HG03045 (cell line): ENCODE data around the gene TARBP2.
"Not testable (repeated sequence)": the region's sequence is repeated elsewhere in the genome, so short reads cannot be mapped to it uniquely, and the experiment has no call there.

Experiments used
- ATAC-seq: cut with Tn5 transposase; IDR thresholded peaks from one replicate; pipeline ENCODE4 v1.9.1; 2021; ENCODE audit warnings: mild to moderate bottlenecking, moderate library complexity; ENCODE audit not compliant: unreplicated experiment

The TARBP2 gene

DNA sequence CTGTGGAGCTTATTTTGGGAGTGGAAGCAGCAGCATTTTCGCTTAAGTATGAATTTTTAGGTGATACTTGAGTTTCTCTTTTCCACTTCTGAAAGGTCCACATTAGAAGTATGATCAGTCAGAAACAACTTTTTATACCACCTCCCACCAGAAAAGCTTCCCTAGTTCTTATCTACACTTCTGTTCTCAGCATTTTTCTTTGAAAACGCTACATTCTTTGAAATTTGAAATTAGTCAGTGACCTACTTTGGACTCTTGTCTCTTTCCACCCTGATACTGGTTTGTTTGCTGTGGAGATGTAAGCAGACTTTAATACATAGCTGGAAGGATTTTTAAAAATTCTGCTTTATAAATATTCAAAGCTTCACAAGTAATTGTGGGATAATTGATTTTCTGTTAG is 27.0 kb upstream of the TARBP2 start:
- ATAC-seq = no peak

DNA sequence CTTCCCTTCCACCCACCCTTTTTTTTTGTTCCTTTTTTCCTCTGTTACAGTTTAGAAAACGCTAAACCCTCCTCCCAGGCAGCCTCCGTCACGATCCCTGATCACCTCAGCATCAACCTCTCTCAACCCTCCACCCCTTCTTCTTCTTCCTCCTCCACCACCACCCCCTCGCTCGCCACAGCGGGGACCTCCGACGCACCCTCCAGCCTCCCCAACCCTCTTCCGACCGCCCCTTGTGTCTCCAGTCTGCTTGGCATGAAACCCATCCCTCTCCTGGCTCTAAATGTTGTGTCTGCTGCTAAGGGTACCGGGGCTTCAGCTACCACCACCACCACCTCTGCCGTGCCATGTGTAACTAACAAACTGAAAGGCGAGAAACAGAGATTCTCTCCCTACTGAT is 26.3 kb upstream of the TARBP2 start:
- ATAC-seq = no peak

DNA sequence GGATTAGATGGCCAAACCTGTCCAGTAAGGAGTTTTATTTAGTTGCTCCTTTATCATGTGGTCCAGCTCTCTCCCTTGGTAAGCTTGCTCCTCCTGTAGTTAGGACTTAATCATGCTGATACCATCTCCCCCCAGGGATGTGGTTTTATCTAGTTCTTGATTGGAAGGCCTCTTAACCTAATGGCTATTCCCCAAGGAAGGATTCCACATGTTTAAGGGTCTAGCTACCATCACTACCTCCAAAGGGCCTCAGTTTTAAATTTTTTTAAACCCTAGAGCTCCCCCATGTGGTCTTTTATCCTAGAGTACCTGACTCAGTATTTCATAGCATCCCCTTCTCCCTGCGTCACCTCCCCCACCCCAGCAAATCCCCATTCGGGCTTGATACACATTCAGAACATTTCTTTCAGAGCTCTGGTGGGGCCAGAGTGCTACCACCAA is 24.3 kb upstream of the TARBP2 start:
- no peak for ATAC-seq

DNA sequence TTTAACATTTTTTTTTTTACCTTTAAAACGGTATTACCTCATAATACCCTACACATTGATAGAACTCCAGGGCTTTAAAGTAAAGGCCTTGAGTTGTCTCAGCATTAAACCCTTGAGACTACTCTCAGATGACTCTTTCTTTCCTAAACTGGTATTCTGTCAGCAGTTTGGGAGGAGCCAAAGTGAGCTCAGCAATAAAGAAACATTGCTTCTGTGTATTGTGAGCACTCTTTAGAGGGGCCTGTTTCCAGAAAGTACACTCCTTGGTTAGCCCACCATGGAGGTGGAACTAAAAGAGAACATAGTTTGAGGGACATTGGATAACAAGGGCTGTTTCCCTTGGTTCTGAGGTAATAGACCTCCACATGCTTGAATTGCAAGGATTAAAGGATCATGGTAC is 22.2 kb upstream of the TARBP2 start:
- ATAC-seq = no peak

DNA sequence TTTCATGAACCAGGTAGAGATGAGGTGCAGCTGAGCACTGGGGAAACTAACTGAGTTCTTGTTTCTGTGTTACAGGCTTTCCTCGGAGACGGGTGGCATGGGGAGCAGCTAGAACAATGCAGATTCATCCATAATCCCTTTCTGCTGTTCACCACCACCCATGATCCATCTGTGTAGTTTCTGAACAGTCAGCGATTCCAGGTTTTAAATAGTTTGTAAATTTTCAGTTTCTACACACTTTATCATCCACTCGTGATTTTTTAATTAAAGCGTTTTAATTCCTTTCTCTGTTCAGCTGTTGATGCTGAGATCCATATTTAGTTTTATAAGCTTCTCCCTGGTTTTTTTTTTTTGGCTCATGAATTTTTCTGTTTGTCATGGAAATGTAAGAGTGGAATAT is 21.8 kb upstream of the TARBP2 start:
- no peak for ATAC-seq

DNA sequence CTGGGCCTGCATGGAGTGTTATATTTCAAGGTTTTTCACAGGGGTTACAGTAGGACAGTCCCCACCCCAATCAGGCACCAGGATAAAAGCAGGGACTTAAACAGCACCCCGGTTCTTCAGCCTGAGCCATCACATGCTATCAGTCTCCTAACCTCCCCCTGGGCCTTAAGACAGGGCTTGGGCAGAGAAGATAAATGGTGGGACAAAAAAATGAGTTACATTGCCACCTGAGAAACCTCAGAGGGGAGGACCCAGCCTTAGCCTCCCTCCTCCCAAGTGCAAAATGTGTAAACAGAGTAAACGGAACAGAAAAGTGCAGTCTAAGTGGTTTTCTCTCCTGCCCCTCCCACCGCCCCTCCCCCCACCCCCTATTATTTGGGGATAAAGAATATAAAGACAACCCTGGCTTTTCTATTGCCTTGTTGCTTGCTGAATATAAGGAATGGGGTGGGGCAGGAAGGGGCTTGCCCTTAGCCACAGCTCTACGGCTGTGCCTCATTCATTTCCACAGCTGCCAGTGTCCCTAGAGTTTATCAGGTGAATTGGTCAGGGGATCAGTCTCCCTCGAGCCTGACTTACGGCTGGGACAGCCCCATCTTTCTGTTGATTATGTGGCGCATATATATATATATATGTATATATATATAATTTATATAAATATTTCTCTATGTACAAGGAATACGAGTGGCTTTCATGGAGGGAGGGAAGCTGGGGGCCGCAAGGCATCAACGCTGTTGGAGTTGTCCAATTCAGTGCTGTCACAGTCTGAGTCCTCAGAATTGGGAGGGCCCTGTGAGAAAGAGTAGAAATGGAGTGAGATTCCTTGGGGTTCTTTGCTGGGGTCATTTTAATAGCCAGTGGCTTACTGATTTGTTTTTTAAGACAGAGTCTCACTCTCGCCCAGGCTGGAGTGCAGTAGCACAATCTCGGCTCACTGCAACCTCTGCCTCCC is 20.3 kb upstream of the TARBP2 start:
- ATAC-seq = no peak

DNA sequence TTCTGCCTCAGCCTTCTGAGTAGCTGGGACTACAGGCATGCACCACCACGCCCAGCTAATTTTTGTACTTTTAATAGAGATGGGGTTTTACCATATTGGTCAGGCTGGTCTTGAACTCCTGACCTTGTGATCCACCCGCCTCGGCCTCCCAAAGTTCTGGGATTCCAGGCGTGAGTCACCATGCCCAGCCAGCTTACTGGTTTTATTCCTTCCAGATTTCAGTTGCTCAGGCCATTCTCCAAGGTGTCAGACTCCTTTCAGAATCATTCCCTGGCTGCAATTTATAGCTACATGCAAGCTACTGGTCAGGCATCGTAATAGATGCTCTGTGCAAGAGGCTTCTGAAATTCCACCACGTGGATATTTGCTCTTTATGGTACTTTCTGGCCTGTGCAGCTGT is 19.6 kb upstream of the TARBP2 start:
- not testable (repeated sequence) for ATAC-seq

DNA sequence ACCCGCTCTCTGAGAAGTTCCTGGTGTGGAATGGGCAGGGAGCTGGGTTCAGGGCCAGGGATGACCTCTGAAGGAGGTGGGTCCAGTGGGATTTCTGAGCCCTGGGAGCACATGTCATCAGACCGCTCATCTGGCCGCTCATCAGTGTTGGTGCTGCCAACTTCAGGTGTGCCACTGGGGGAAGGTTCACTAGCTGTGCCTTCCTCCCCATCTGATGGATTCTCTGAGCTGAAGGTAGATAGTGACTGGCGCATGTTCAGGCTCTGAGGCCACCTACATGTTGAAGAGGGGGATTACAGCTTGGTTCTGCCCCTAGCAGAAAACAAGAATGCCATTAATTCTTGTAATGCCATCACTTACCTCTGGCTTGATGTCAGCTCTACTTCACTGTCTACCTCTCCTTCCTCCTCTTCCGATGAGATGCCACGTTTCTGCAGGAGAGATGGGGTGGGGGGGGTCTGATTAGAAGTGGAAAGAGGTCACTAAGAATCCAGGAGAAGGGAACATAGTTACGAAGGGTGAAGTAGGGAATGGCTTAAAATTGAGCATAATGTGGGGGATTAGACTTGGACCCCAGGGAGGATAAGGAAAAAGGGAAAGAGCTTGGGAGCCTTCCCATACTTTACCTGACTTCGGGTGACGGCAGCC is 19.0 kb upstream of the TARBP2 start:
- no peak for ATAC-seq

DNA sequence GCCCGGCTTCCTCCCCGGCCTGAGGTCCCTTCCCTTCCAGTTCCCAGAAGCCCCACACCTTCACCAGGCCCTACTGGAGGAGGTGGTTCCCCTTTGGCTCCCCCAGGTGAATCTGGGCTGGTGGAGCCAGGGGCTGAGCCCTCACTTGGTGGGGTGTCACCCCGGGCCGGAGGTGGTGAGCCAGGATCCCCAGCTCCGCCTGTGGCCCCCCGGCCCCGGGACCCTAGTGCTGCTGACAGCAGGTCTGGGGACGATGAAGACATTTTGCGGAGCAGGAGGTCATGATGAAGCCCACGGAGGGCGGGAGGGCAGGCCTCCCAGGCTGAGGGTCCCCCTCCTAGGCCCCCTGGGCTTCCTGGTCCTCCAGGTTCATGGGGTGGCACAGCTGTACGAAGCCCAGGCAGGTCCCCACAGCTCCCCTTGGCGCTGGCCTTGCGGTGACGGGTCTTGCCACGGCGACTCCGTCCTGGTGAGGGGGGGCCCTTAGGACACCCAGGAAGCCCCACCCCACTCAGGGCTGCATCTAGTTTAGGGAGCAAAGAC is 18.4 kb upstream of the TARBP2 start:
- no peak for ATAC-seq

DNA sequence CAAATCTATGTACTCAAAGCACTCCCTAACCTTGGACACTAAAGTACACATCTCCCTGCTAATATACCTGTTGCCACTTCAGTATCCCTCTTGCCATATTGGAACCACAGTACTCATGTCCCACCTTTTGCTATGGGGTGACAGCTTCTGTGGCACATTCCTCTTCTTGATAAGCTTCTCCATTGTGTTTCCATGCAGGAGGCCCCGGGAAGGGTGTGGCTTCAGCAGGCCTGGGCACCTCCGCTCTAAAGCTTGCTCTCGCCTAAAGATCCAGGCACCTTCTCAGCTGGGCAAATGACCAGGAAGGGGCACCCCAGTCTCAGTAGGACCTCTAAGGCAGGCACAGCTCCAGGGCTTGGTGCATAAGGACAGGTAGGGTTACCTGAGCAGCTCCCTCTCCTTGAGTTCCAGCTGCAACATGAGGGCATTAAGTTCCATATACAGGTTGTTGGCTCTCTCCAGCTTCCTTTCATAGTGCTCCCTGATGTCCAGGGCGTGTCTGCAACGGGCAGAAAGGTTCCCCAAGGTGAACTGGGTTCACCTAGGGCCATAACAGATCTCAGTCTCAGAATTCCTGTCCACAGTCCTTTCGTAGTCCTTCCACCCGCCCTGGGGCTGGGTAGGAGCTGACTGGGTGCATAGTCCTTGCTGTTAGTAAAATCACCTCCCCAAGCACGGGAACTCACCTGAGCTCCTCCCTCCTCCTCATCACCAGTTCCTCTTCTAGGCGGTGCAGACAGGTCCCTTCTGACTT is 17.7 kb upstream of the TARBP2 start:
- ATAC-seq = no peak

DNA sequence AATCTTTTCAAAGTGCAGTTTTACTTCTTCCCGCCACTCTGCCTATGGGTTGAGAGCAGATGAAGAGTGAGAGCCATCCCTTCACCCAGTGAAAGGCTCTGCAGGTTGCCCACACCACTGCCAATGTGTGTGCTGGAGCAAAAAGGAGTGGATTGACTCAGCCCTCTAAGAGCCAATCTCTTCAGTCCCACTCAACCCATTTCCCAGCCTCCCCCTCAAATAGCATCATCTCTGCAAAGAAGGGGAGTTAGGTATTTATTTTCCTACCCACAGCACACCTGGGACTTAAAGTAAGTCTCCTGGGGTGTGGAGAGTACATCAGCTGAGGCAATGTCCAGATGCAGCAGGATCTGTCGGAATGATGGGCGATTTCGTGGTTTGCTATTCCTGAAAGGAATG is 17.1 kb upstream of the TARBP2 start:
- ATAC-seq = no peak

DNA sequence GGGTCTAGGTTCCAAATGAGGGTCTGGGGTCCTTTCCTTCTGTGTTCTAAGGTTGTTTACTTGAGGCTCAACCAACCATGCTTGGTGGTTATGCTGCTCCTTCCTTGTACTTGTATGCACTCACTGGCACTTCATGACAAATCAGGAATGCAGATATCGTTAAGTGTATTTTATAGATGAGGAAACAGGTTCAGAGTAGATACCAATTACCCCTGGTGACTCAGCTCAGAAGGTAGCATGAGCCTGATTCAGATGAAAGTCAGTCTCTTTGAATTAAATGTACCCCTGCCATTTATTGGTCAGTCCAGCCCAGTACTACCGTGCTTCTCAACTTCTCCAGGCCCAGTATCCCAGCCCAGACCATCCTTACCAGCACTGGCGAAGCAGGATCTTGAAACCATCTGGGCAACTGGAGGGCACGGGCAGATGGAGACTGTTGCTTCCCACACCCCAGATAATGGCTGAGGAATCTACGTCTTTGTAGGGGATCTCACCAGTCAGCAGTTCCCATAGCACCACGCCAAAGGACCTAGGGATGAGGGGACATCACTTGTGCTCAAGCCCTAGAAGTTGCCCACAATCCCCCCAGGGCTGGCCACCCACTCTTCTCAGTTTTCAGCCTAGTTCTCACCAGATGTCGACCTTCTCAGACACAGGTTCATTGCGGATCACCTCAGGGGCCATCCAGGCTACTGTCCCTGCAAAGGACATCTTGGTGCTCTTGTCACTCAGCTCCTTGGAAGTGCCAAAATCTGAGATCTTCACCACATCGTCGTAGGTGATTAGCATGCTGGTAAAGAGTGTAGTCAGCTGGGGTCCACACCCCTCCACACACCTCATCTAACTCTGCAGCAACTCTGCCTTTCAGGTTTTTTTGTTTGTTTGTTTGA is 16.2 kb upstream of the TARBP2 start:
- no peak for ATAC-seq

DNA sequence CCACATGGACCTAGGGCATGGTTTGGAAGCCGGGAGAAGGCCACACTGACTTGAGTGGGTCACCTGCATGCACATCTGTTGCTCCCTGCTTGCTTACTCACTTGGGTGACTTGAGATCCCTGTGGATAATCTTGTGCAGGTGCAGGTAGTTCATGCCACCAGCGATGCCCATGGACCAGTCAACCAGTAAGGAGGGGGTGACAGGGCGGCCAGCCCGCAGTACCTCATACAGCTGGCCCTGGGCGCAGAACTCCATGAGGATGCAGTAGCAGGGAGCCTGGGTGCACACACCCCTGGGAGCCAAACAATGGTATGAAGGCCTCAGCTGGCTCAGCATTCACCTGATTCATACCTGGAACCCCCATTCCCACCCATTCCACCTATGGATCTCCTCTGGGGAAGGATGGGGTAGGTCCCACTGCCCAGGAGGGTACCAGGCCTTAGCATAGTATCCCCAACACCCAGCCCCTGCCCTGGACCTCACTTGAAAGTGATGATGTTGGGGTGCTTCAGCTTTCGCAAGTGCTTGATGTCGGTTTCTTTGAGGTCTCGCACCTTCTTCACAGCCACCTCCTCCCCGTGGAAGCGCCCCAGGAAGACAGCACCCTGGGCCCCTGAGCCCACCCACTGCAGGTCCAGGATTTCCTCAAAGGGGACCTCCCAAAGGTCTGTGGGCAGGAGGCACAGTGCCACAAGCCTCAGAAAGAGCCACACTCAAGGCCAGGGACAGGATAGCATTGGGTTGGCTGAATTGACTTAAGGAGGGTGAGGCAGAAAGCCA is 14.9 kb upstream of the TARBP2 start:
- ATAC-seq = no peak

DNA sequence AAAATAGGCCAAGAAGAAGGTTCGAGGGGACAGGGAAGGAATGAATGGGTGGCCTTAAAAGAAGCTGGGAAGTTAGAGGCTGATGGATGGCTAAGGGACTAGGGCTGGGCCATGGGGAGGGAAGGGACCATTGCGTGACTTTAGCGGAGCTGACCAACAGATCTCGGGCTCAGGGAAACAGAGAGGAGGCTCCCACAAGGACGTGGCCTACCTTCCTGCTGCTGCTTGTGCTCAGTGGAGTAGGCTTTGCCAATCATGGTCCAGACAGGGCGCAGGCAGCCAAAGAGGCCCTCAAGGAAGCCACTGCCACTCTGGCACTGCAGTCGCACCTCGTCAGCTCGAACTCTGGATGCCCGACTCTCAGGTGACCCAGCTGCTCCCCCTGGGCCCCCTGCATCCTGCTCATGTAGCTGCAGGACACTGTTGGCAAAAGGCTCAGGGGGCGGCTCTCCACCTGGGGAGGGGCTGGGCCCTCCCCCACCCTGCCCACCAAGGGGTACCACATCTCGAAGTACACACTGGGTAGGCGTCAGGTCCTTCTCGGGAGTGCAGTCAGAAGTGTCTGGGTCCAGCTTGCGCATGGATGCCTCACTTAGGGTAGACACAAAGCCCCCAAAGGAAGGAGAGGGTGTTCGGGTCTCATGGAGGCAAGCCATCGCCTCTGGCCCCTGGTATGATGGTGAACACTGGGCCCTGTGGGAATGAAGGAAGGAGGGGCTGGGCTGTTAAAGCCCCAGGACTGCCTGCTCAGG is 14.2 kb upstream of the TARBP2 start:
- no peak for ATAC-seq

DNA sequence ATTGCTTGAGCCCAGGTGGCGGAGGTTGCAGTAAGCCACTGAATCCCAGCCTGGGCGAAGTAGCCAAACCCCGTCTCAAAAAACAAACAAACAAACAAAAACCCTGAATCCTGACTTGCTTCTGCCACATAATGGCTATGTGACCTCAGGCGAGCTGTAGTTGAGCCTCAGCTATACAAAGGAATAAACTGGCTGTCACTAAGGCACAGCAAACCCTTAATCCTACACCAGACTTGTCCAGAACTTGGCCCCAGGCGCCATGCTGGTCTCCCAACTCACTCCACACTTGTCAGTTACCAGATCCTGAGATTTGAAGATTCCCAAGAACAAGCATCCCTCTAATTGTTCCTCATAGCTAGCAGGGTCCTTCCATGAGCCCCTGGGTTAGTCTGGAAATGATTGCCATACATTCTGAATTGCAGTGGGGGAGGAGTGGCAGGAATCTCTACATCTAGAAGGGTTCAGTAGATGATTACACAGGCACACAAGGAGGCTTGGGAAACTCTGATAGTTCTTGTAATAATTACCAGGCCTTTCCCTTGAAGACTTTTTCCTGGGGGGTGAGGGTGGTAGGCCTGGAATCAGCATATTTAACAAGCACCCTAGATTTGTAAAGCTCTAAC is 11.7 kb upstream of the TARBP2 start:
- no peak for ATAC-seq

DNA sequence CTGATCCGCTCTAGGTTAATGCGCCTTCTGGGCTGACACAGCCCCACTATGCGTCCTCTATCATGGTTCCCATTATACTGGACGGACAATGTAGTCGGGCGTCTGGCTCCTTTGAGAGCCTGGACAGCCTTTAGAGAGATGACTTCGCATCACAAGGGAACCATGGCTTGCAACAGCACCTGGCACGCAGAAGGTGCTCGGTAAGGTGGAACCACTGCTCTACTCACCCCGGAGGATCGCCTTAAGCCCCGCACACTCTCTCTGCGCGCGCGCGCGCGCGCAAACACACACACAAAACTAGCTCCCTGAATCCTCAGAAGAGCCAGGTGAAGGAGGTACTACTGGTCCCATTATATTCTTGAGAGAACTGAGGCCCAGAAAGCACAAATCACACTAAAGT is 8.9 kb upstream of the TARBP2 start:
- ATAC-seq = no peak

DNA sequence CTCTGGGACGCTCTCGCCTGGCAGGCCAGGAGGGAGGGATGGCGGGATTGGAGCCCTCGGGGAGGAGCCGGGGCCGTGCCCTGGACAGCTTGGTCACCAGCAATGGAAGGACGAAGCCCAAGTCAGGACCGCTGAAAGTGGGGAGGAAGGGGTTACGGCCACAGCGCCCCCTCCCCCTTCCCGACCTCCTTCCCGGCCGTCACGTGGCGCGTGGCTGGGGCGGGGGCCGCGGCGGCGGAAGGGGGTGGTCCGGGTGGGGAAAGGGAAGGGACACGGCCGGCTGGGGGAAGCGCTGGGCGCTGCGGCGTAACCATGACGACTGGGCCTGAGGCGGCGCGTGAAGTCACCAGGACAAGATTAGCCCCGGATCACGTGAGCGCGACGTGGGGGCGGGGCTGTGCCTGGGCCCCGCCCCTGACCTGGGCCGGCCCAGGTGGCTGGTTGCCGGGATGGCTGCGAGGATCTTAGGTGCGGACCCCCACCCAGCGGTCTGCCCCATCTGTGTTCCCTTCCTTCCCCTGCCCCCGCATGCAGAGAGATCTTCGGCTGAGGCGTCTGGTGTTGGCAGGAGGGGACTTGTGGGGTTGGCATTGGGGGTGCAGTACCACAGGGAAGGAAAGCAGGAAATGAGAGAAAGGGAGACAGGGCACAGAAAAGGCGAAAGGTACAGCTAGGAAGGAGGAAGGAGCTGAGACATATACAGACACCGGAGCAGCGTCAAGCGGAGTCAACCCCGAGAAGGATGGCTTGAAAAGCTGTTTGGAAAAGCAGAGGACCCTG is 8.1 kb upstream of the TARBP2 start:
- ATAC-seq = peak; percentile 90
